Transverse colon (tissue), 4 donors: Measurements from ENCODE around the gene STXBP1. TPM values are rescaled to one million over a fixed set of nuclear protein-coding genes. Genes with fewer than 3 reads are reported as not detected.

Experiments
- DNase-seq: peaks from one replicate; pipeline ENCODE4 v3.0.0-alpha.2; 2019
- H3K27ac ChIP-seq, 4 donors: fragments of 200-600 bp; sonication (generic); 2 replicates each; pipeline ENCODE4 v1.5.1; 2016 to 2018; ENCODE audit warnings: inconsistent platforms in 4 of 4
- H3K27me3 ChIP-seq: fragments of 200-600 bp; sonication (generic); 2 replicates; pipeline ENCODE4 v1.5.1; 2017; ENCODE audit warnings: inconsistent platforms
- H3K36me3 ChIP-seq, 4 donors: fragments of 200-600 bp; sonication (generic); 2 replicates each; pipeline ENCODE4 v1.5.1; 2017 to 2019; ENCODE audit warnings: inconsistent platforms in 4 of 4
- H3K4me1 ChIP-seq, 4 donors: fragments of 200-600 bp; sonication (generic); 2 replicates each; pipeline ENCODE4 v1.5.1; 2017 to 2020; ENCODE audit warnings: inconsistent platforms in 4 of 4
- H3K4me3 ChIP-seq, 4 donors: fragments of 200-600 bp; sonication (generic); 1 replicate in 1 of 4; 2 replicates in 3 of 4; pipeline versions ENCODE4 v1.5.1 to v1.6.1; 2017 to 2019; ENCODE audit warnings: inconsistent platforms in 4 of 4
- H3K9me3 ChIP-seq, 2 donors: fragments of 200-600 bp; sonication (generic); 2 replicates each; pipeline ENCODE4 v1.5.1; 2017 to 2019; ENCODE audit warnings: inconsistent platforms in 2 of 2
- EP300 ChIP-seq: sonication (generic); formaldehyde crosslinking; IDR thresholded peaks from one replicate; pipeline ENCODE4 v1.6.1; 2017; ENCODE audit warnings: antibody characterized with exemption, low read depth
- POLR2A ChIP-seq: fragments of 450-650 bp; IDR thresholded peaks from one replicate; pipeline ENCODE4 v1.6.1; 2016; ENCODE audit warnings: antibody characterized with exemption, mild to moderate bottlenecking, moderate library complexity
- POLR2AphosphoS5 ChIP-seq, 3 donors: sonication (generic); formaldehyde crosslinking; IDR thresholded peaks; one replicate each; pipeline ENCODE4 v1.6.1; 2016; ENCODE audit warnings: antibody characterized with exemption in 3 of 3
- WGBS, 2 donors: methylation state at CpG; one replicate each; pipeline ENCODE4 v1.1.5; 2018; ENCODE audit warnings: low coverage in 1 of 2; 5-methylcytosine and 5-hydroxymethylcytosine counted together
- in situ Hi-C, 4 donors: fragments of 200-750 bp; cut with MboI; loops; one replicate each; pipeline versions ENCODE4 v1.15.0 to v1.15.1; 2017; ENCODE audit warnings: low sequenced_read_pairs in 3 of 4, low pct_ligation_motif_present in 1 of 4, low pct_unique_long_range_greater_than_20kb in 1 of 4
- intact Hi-C: fragments of 100-400 bp; cut with DNase I; formaldehyde crosslinking; loops from one replicate; pipeline ENCODE4 v1.15.1; 2023; ENCODE audit warnings: low total_unique reads
- total RNA-seq, 4 donors: library from RNA; depleted of rRNA; stranded (reverse); fragments of >200 nt; gene quantifications; one replicate each; pipeline ENCODE4 v1.1.0, GENCODE V29; 2016
- TF ChIP-seq, protein P1 (sequence below), 5 experiments: fragments of 200-600 bp in 3 of 5; fragments of 450-650 bp in 2 of 5; sonication (generic) in 3 of 5; IDR thresholded peaks; 1 replicate in 2 of 5; 2 replicates in 3 of 5; pipeline ENCODE4 v1.5.1; 2016 to 2017; ENCODE audit warnings: antibody characterized with exemption in 5 of 5, inconsistent platforms in 3 of 5, mild to moderate bottlenecking in 2 of 5, moderate library complexity in 1 of 5

STXBP1 gene
- total RNA-seq, 4 donors from 2014 or later = 7.9 to 193 (median 13.3) TPM

DNA sequence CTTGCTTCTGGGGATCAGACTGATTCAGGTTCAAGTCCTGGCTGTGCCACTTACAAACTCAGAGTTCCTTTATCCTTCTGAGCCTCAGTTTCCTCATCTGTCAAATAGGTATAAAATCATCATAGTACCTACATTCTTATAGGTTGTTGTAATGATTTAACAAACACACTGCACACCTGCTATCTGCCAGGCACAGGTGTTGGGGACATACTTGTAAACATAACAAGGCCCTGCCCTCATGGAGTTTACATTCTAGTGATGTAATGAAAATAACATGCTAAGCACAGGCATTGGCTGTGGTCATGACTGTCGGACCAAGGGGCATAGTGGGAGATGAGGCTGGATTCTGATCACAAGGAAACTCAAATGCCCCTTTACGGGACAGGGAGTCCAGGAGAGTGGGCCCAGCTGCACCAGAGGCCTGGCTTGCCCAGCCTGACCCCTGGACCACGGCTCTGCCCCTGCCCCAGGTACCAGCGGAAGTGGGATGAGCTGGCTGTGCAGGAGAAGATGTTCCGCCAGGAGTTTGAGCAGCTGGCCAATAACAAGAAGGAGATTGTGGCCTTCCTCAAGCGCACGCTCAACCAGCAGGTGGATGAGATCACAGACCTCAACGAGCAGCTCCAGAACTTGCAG is 97.0 kb downstream of the STXBP1 start:
- TF ChIP-seq EP300 = no peak
- TF ChIP-seq, protein P1, sequence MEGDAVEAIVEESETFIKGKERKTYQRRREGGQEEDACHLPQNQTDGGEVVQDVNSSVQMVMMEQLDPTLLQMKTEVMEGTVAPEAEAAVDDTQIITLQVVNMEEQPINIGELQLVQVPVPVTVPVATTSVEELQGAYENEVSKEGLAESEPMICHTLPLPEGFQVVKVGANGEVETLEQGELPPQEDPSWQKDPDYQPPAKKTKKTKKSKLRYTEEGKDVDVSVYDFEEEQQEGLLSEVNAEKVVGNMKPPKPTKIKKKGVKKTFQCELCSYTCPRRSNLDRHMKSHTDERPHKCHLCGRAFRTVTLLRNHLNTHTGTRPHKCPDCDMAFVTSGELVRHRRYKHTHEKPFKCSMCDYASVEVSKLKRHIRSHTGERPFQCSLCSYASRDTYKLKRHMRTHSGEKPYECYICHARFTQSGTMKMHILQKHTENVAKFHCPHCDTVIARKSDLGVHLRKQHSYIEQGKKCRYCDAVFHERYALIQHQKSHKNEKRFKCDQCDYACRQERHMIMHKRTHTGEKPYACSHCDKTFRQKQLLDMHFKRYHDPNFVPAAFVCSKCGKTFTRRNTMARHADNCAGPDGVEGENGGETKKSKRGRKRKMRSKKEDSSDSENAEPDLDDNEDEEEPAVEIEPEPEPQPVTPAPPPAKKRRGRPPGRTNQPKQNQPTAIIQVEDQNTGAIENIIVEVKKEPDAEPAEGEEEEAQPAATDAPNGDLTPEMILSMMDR (IDR thresholded peaks at IDR 0.05) = no peak
- no peak for TF ChIP-seq POLR2A
- TF ChIP-seq POLR2AphosphoS5 (IDR thresholded peaks at IDR 0.05) = no peak
- Histone ChIP-seq H3K4me3 (no peak overlapping the region), H3K4me1 (peaks cover 0 to 8% (median 3%) of the 10 kb centered on the region in 4 donors), H3K9me3 (no peaks in the 10 kb centered on the region), H3K27ac (no peak overlapping the region), H3K36me3 (no peaks in the 10 kb centered on the region), H3K27me3 (no peaks in the 10 kb centered on the region)
- 88% methylated on average over 8 of the region's 8 CpGs; no CpG with 5 or more reads in 1 of the 2 donors for WGBS, 2 donors
- intact Hi-C loops = no loop called here
- DNase-seq = no peak
- in situ Hi-C loops = no loop called here

DNA sequence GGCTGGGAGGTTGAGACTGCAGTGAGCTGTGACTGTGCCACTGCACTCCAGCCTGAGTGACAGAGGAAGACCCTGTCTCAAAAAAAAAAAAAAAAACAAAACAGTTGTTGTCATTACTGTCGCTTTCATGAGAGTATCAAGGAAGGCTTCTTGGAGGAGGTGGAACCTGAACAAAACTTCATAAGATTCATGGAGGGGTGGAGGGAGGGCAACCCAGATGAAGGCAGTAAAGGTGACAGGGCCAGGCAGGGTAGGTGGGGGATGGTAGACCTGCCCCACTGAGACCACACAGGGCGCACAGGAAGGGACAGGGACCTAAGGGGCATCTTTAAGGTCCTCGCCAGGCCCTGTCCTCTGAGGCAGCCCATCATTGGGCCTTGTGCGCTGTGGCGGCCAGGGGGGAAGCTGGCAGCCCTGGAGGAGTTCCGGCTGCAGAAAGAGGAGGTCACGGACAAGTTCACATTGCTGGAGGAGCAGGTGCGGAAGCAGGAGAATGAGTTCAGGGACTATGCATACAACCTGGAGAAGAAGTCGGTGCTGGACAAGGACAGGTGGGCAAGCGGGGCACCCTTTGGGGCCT is 98.2 kb downstream of the STXBP1 start:
- Histone ChIP-seq H3K27ac (no peak overlapping the region), H3K27me3 (no peaks in the 10 kb centered on the region), H3K36me3 (no peaks in the 10 kb centered on the region), H3K9me3 (no peaks in the 10 kb centered on the region), H3K4me3 (no peak overlapping the region), H3K4me1 (peaks cover 7 to 17% (median 12%) of the 10 kb centered on the region in 4 donors)
- intact Hi-C loops = no loop called here
- TF ChIP-seq POLR2A = no peak
- TF ChIP-seq POLR2AphosphoS5 (IDR thresholded peaks at IDR 0.05) = no peak
- TF ChIP-seq, protein P1 (IDR thresholded peaks at IDR 0.05) = no peak
- no peak for TF ChIP-seq EP300
- WGBS, 2 donors = 89% methylated on average over 10 of the region's 10 CpGs; no CpG with 5 or more reads in 1 of the 2 donors
- in situ Hi-C loops = no loop called here
- no peak for DNase-seq

DNA sequence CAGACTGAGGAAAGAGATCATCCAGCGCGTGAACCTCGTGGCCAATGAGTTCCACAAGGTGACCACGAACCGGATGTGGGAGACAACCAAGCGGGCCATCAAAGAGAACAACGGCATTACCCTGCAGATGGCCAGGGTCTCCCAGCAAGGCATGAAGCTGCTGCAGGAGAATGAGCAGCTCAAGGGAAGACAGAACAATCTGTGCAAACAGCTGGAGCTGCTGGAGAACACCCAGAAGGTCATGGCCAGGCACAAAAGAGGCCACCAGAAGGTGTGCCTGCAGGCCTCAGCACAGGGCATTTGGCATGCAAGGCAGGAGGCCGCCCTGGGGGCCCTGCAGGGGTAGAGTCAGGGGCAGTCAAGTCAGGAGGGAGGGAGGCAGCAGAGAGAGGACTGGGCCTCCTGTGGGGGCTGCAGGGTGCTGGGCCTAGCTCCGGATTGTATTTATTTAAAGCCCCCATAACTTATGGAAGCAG is 99.2 kb downstream of the STXBP1 start:
- H3K27ac ChIP-seq = no peak overlapping the region
- peaks cover 7 to 21% (median 17%) of the 10 kb centered on the region in 4 donors for H3K4me1 ChIP-seq
- intact Hi-C loops = no loop called here
- 66% methylated on average over 9 of the region's 9 CpGs; no CpG with 5 or more reads in 1 of the 2 donors for WGBS, 2 donors
- DNase-seq = no peak
- in situ Hi-C loops = no loop called here
- H3K36me3 ChIP-seq = no peaks in the 10 kb centered on the region
- no peaks in the 10 kb centered on the region for H3K27me3 ChIP-seq
- TF ChIP-seq POLR2AphosphoS5 (IDR thresholded peaks at IDR 0.05) = no peak
- TF ChIP-seq, protein P1 (IDR thresholded peaks at IDR 0.05) = no peak
- TF ChIP-seq POLR2A = no peak
- TF ChIP-seq EP300 = no peak
- no peaks in the 10 kb centered on the region for H3K9me3 ChIP-seq
- no peak overlapping the region for H3K4me3 ChIP-seq

DNA sequence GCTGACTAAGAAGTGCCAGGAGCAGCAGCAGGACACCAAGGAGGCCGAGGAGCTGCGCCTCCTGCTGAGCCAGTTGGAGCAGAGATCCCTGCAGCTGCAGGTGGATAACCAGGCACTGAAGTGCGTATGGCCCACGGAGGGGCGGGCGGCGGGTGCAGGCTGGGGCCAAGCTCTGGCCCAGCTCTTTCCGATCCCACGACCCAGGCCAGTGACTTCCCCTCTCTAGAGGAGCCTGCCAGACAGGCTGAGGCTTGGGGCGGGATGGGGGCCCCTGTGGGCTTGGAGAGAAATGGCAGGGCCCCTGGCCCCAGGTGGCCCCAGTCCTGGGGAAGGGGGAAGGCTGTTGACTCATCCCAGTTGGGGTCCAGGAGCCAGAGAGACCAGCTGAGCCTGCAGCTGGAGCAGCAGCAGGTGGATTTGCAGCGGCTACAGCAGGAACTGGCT is 99.8 kb downstream of the STXBP1 start:
- no peaks in the 10 kb centered on the region for H3K36me3 ChIP-seq
- TF ChIP-seq EP300 = no peak
- TF ChIP-seq, protein P1 (IDR thresholded peaks at IDR 0.05) = no peak
- TF ChIP-seq POLR2A = no peak
- no peak for TF ChIP-seq POLR2AphosphoS5 (IDR thresholded peaks at IDR 0.05)
- no peak for DNase-seq
- in situ Hi-C loops = no loop called here
- intact Hi-C loops = no loop called here
- H3K9me3 ChIP-seq = no peaks in the 10 kb centered on the region
- H3K4me1 ChIP-seq = peaks cover 7 to 21% (median 19%) of the 10 kb centered on the region in 4 donors
- H3K27me3 ChIP-seq = no peaks in the 10 kb centered on the region
- no peak overlapping the region for H3K4me3 ChIP-seq
- H3K27ac ChIP-seq = no peak overlapping the region
- 76% methylated on average over 10 of the region's 11 CpGs; no CpG with 5 or more reads in 1 of the 2 donors for WGBS, 2 donors
